Loucy (cell line): ENCODE results near the gene ASS1.

Experiments
- H2AFZ ChIP-seq: fragments of 200-600 bp; sonication (generic); 2 replicates; pipeline ENCODE4 v1.6.0; 2016; ENCODE audit warnings: antibody characterized with exemption, mild to moderate bottlenecking, low read length, moderate library complexity
- H3F3A ChIP-seq: fragments of 200-600 bp; 2 replicates; pipeline ENCODE4 v1.6.0; 2016; ENCODE audit warnings: antibody characterized with exemption, low read depth, mild to moderate bottlenecking
- H3K27me3 ChIP-seq: fragments of 200-600 bp; sonication (generic); 2 replicates; pipeline ENCODE4 v1.6.1; 2014; ENCODE audit warnings: low read length, mild to moderate bottlenecking; ENCODE audit not compliant: insufficient read depth, poor library complexity, severe bottlenecking
- H3K36me3 ChIP-seq: fragments of 200-600 bp; sonication (generic); 2 replicates; pipeline ENCODE4 v1.6.1; 2016; ENCODE audit warnings: low read length; ENCODE audit not compliant: insufficient read depth
- H3K4me1 ChIP-seq: fragments of 200-600 bp; sonication (generic); 2 replicates; pipeline ENCODE4 v1.5.1; 2014; ENCODE audit warnings: low read length, mild to moderate bottlenecking; ENCODE audit not compliant: insufficient read depth, poor library complexity, severe bottlenecking
- H3K4me2 ChIP-seq: fragments of 200-600 bp; sonication (generic); 2 replicates; pipeline ENCODE4 v1.6.0; 2014; ENCODE audit warnings: antibody characterized with exemption, low read length, low read depth, mild to moderate bottlenecking; ENCODE audit not compliant: poor library complexity, severe bottlenecking
- H3K4me3 ChIP-seq: fragments of 200-600 bp; sonication (generic); 2 replicates; pipeline ENCODE4 v1.5.1; 2014; ENCODE audit warnings: low read length, mild to moderate bottlenecking, mixed read lengths; ENCODE audit not compliant: poor library complexity, severe bottlenecking
- H3K79me2 ChIP-seq: fragments of 200-600 bp; sonication (generic); 2 replicates; pipeline ENCODE4 v1.6.1; 2014; ENCODE audit warnings: low read length; ENCODE audit not compliant: insufficient read depth
- H3K9ac ChIP-seq: fragments of 200-600 bp; sonication (generic); 2 replicates; pipeline ENCODE4 v1.6.0; 2014; ENCODE audit warnings: mild to moderate bottlenecking, low read depth, low read length, moderate library complexity; ENCODE audit not compliant: poor library complexity, severe bottlenecking
- H3K9me2 ChIP-seq: fragments of 200-600 bp; sonication (generic); replicated peaks from 2 replicates; pipeline ENCODE4 v1.6.1; 2016; ENCODE audit warnings: low read depth, low read length, mixed read lengths
- H3K9me3 ChIP-seq: fragments of 200-600 bp; sonication (generic); 2 replicates; pipeline ENCODE4 v1.6.1; 2014; ENCODE audit warnings: mild to moderate bottlenecking, antibody characterized with exemption, low read length, low read depth; ENCODE audit not compliant: insufficient read depth
- H4K20me1 ChIP-seq: fragments of 200-600 bp; sonication (generic); 2 replicates; pipeline ENCODE4 v1.6.0; 2014; ENCODE audit warnings: antibody characterized with exemption, low read length, mild to moderate bottlenecking; ENCODE audit not compliant: insufficient read depth, poor library complexity, severe bottlenecking
- EZH2phosphoT487 ChIP-seq: fragments of 200-600 bp; IDR thresholded peaks from 2 replicates; pipeline ENCODE4 v1.6.1; 2018; ENCODE audit warnings: antibody characterized with exemption, mild to moderate bottlenecking, moderate library complexity, borderline replicate concordance
- TF ChIP-seq, protein P1 (sequence below): fragments of 200-600 bp; sonication (generic); conservative IDR thresholded peaks from 2 replicates; pipeline ENCODE4 v1.5.1; 2014; ENCODE audit warnings: mild to moderate bottlenecking, antibody characterized with exemption, low read length

ASS1 gene

DNA sequence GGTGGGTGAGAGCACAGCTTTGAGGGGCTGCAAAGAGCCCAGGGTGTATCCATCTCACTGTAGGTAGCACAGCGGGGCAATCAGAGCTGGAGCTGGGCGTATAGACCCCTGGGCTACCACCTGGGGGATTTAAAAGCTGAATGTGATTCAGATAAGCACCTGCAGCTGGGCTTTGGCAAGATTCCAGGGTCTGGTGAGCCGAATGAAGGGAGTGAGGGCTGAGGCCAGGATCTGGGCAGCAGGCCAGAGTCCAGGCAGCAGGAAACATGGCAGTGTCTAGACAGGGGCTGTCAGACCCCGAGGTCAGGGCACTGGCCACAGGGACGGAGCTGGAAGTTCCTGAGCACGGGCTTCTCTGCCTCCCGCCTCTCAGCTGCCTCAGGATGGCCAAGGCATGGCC lies 8.7 kb downstream of the ASS1 start:
- no peaks in the 10 kb centered on the region for H3K9me2 ChIP-seq
- no peaks in the 10 kb centered on the region for H3K9me3 ChIP-seq
- no peaks in the 10 kb centered on the region for H3K4me1 ChIP-seq
- TF ChIP-seq, protein P1, sequence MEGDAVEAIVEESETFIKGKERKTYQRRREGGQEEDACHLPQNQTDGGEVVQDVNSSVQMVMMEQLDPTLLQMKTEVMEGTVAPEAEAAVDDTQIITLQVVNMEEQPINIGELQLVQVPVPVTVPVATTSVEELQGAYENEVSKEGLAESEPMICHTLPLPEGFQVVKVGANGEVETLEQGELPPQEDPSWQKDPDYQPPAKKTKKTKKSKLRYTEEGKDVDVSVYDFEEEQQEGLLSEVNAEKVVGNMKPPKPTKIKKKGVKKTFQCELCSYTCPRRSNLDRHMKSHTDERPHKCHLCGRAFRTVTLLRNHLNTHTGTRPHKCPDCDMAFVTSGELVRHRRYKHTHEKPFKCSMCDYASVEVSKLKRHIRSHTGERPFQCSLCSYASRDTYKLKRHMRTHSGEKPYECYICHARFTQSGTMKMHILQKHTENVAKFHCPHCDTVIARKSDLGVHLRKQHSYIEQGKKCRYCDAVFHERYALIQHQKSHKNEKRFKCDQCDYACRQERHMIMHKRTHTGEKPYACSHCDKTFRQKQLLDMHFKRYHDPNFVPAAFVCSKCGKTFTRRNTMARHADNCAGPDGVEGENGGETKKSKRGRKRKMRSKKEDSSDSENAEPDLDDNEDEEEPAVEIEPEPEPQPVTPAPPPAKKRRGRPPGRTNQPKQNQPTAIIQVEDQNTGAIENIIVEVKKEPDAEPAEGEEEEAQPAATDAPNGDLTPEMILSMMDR = no peak
- TF ChIP-seq EZH2phosphoT487 = no peak
- H2AFZ ChIP-seq = no peak overlapping the region
- H3F3A ChIP-seq = no peaks in the 10 kb centered on the region
- H3K36me3 ChIP-seq = no peaks in the 10 kb centered on the region
- no peak overlapping the region for H3K9ac ChIP-seq
- H3K27me3 ChIP-seq = no peaks in the 10 kb centered on the region
- H4K20me1 ChIP-seq = no peaks in the 10 kb centered on the region
- H3K79me2 ChIP-seq = no peaks in the 10 kb centered on the region
- no peak overlapping the region for H3K4me2 ChIP-seq
- H3K4me3 ChIP-seq = no peak overlapping the region

DNA sequence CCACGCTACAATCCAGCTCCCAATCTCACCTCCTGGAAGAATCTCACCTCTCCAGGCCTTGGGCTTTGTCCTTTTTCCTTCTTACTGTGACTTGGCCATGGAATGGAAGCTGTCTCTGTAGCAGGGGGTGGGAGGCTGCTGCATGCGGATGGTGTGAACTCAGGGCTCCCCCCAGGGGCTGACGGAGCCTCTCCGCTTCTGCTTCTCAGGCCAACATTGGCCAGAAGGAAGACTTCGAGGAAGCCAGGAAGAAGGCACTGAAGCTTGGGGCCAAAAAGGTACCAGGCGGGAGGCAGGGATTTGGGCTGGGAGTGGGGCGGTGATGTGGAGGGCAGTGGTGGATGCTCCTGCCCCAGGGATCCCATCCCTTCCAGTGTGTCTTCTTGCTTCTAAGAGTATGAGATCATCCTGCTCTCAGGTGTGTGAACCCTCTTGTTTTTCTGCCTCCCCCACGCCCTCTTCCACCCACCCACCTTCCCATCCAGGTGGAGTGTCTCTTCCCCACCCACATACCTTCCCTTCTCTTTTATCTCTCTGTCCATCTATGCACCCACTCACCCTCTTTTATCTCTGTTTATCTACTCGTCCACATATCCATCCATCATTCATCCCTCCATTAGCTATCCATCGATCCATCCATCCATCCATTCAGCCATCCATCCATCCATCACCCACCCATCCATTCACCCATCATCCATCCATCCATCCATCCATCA lies 9.5 kb downstream of the ASS1 start:
- Histone ChIP-seq H3K9me3 (no peaks in the 10 kb centered on the region), H3K4me3 (no peak overlapping the region), H3K4me1 (no peaks in the 10 kb centered on the region), H3K4me2 (no peak overlapping the region), H3K79me2 (no peaks in the 10 kb centered on the region), H4K20me1 (no peaks in the 10 kb centered on the region), H3K9ac (no peak overlapping the region), H3K36me3 (no peaks in the 10 kb centered on the region), H2AFZ (no peak overlapping the region), H3F3A (no peaks in the 10 kb centered on the region), H3K9me2 (no peaks in the 10 kb centered on the region), H3K27me3 (no peaks in the 10 kb centered on the region)
- TF ChIP-seq, protein P1 = no peak
- TF ChIP-seq EZH2phosphoT487 = no peak

DNA sequence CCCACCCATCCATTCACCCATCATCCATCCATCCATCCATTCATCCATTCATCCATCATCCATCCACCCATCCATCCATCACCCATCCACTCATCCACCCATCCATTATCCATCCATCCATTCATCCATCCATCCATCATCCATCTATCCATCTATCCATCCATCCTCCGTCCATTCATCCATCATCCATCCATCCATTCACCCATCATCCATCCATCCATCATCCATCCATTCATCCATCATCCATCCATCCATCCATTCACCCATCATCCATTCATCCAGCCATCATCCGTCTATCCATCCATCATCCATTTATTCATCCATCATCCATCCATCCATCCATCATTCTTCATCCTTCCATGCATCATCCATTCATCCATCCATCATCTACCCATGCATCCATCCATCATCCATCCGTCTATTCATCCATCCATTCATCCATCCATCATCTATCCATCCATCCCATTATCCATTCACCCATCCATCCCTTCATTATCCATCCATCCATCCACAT lies 10.1 kb downstream of the ASS1 start:
- no peaks in the 10 kb centered on the region for H3K36me3 ChIP-seq
- no peaks in the 10 kb centered on the region for H3K27me3 ChIP-seq
- no peaks in the 10 kb centered on the region for H3F3A ChIP-seq
- H3K9ac ChIP-seq = no peak overlapping the region
- H3K4me3 ChIP-seq = no peak overlapping the region
- no peaks in the 10 kb centered on the region for H3K79me2 ChIP-seq
- H2AFZ ChIP-seq = no peak overlapping the region
- H4K20me1 ChIP-seq = no peaks in the 10 kb centered on the region
- H3K9me3 ChIP-seq = no peaks in the 10 kb centered on the region
- TF ChIP-seq, protein P1 = no peak
- no peak for TF ChIP-seq EZH2phosphoT487
- H3K9me2 ChIP-seq = no peaks in the 10 kb centered on the region
- no peak overlapping the region for H3K4me2 ChIP-seq
- H3K4me1 ChIP-seq = no peaks in the 10 kb centered on the region
